Measurements from ENCODE around the gene FRY.

The FRY gene

DNA sequence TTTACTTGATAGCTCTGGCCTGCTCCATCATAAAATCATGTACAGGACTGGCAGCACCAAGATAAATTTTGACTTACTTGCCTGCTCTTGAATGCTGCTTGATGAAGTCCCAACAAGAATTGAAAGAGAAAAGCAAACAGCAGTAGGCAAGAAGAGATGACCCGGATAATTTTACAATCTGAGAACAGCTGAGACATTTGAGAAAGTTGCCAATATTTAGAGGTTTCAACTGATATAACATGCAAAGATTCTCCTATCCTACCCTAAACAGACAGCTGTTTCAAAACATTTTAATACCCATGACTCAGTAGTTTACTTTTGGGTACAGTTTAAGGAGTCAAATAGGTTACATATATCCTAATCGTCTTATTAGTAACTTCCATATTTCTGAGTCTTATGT is 5.9 kb downstream of the FRY start:
- Histone ChIP-seq H3K4me1 (ENCODE audit: insufficient read depth, low read length, poor library complexity, severe bottlenecking) (peaks cover 23% of the 10 kb centered on the region), H3K4me3 (ENCODE audit: low read length, poor library complexity, severe bottlenecking) (no peak overlapping the region), H3K4me2 (ENCODE audit: low read depth, low read length, poor library complexity, severe bottlenecking) (peak overlapping the region; percentile 53), H2AFZ (ENCODE audit: low read length) (no peak overlapping the region), H3K9me2 (replicated peaks; ENCODE audit: low read depth, low read length) (no peaks in the 10 kb centered on the region), H3F3A (ENCODE audit: low read depth) (no peaks in the 10 kb centered on the region), H3K27me3 (ENCODE audit: insufficient read depth, low read length, poor library complexity, severe bottlenecking) (no peaks in the 10 kb centered on the region), H4K20me1 (ENCODE audit: insufficient read depth, low read length, poor library complexity, severe bottlenecking) (no peaks in the 10 kb centered on the region), H3K9ac (ENCODE audit: low read depth, low read length, poor library complexity, severe bottlenecking) (no peak overlapping the region), H3K36me3 (ENCODE audit: insufficient read depth, low read length) (no peaks in the 10 kb centered on the region), H3K9me3 (ENCODE audit: insufficient read depth, low read depth, low read length) (no peaks in the 10 kb centered on the region), H3K79me2 (ENCODE audit: insufficient read depth, low read length) (no peaks in the 10 kb centered on the region)
- TF ChIP-seq, protein P1, sequence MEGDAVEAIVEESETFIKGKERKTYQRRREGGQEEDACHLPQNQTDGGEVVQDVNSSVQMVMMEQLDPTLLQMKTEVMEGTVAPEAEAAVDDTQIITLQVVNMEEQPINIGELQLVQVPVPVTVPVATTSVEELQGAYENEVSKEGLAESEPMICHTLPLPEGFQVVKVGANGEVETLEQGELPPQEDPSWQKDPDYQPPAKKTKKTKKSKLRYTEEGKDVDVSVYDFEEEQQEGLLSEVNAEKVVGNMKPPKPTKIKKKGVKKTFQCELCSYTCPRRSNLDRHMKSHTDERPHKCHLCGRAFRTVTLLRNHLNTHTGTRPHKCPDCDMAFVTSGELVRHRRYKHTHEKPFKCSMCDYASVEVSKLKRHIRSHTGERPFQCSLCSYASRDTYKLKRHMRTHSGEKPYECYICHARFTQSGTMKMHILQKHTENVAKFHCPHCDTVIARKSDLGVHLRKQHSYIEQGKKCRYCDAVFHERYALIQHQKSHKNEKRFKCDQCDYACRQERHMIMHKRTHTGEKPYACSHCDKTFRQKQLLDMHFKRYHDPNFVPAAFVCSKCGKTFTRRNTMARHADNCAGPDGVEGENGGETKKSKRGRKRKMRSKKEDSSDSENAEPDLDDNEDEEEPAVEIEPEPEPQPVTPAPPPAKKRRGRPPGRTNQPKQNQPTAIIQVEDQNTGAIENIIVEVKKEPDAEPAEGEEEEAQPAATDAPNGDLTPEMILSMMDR (conservative IDR thresholded peaks at IDR 0.05; ENCODE audit: low read length) = no peak
- TF ChIP-seq EZH2phosphoT487 (IDR thresholded peaks at IDR 0.05; ENCODE audit: borderline replicate concordance) = no peak

DNA sequence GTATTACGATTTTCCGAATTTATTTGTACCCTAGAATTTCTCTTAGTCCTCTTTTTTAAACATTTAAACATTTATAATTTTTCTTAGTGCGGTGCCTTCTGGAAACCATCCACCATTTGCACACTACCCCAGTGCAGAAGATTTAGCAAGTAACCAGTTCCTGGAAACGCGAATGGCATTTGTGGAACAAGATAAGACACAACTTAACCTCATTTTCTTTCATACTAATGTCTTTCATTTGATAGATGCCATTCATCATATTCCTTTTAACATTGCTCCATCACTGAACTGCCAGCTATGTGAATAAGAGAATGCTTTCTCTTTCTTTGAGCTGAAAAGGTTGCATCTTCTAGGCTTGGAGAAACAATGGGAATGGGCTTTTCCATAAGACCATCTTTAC is 6.8 kb downstream of the FRY start:
- TF ChIP-seq, protein P1 (conservative IDR thresholded peaks at IDR 0.05; ENCODE audit: low read length) = no peak
- TF ChIP-seq EZH2phosphoT487 (IDR thresholded peaks at IDR 0.05; ENCODE audit: borderline replicate concordance) = no peak
- Histone ChIP-seq H3K27me3 (ENCODE audit: insufficient read depth, low read length, poor library complexity, severe bottlenecking) (no peaks in the 10 kb centered on the region), H3K79me2 (ENCODE audit: insufficient read depth, low read length) (no peaks in the 10 kb centered on the region), H3K4me1 (ENCODE audit: insufficient read depth, low read length, poor library complexity, severe bottlenecking) (peaks cover 31% of the 10 kb centered on the region), H3K9me2 (replicated peaks; ENCODE audit: low read depth, low read length) (no peaks in the 10 kb centered on the region), H3K4me3 (ENCODE audit: low read length, poor library complexity, severe bottlenecking) (no peak overlapping the region), H4K20me1 (ENCODE audit: insufficient read depth, low read length, poor library complexity, severe bottlenecking) (no peaks in the 10 kb centered on the region), H3K9ac (ENCODE audit: low read depth, low read length, poor library complexity, severe bottlenecking) (no peak overlapping the region), H3K36me3 (ENCODE audit: insufficient read depth, low read length) (no peaks in the 10 kb centered on the region), H2AFZ (ENCODE audit: low read length) (0 out of 2 replicates have a peak overlapping the region, but pooled peaks have one; percentile 11), H3K9me3 (ENCODE audit: insufficient read depth, low read depth, low read length) (no peaks in the 10 kb centered on the region), H3K4me2 (ENCODE audit: low read depth, low read length, poor library complexity, severe bottlenecking) (no peak overlapping the region), H3F3A (ENCODE audit: low read depth) (no peaks in the 10 kb centered on the region)

DNA sequence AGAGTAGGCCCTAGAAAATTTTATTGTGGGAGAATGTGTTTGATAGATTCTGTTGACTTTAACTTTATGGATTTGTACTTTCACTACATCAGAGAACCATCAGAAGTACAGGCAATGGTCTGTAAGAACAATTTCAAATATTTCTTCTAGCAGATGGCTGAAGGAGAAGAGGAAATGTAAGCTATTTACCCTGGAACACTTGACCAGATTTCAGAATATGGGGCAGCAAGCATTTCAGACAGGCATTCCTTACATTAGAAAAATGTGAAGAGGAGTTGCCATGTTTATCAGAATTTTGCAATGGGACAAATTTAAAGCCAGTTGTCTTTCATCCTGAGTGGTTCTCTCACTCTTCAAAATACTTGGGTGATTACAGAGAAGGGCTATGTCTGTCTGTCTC is 7.5 kb downstream of the FRY start:
- no peaks in the 10 kb centered on the region for H3F3A ChIP-seq (ENCODE audit: low read depth)
- H3K9me2 ChIP-seq (replicated peaks; ENCODE audit: low read depth, low read length) = no peaks in the 10 kb centered on the region
- H3K27me3 ChIP-seq (ENCODE audit: insufficient read depth, low read length, poor library complexity, severe bottlenecking) = no peaks in the 10 kb centered on the region
- H3K4me1 ChIP-seq (ENCODE audit: insufficient read depth, low read length, poor library complexity, severe bottlenecking) = peaks cover 31% of the 10 kb centered on the region
- no peak overlapping the region for H3K4me2 ChIP-seq (ENCODE audit: low read depth, low read length, poor library complexity, severe bottlenecking)
- no peaks in the 10 kb centered on the region for H3K9me3 ChIP-seq (ENCODE audit: insufficient read depth, low read depth, low read length)
- no peaks in the 10 kb centered on the region for H3K36me3 ChIP-seq (ENCODE audit: insufficient read depth, low read length)
- no peak for TF ChIP-seq EZH2phosphoT487 (IDR thresholded peaks at IDR 0.05; ENCODE audit: borderline replicate concordance)
- no peaks in the 10 kb centered on the region for H4K20me1 ChIP-seq (ENCODE audit: insufficient read depth, low read length, poor library complexity, severe bottlenecking)
- H2AFZ ChIP-seq (ENCODE audit: low read length) = no peak overlapping the region
- no peak overlapping the region for H3K4me3 ChIP-seq (ENCODE audit: low read length, poor library complexity, severe bottlenecking)
- H3K9ac ChIP-seq (ENCODE audit: low read depth, low read length, poor library complexity, severe bottlenecking) = no peak overlapping the region
- H3K79me2 ChIP-seq (ENCODE audit: insufficient read depth, low read length) = no peaks in the 10 kb centered on the region

DNA sequence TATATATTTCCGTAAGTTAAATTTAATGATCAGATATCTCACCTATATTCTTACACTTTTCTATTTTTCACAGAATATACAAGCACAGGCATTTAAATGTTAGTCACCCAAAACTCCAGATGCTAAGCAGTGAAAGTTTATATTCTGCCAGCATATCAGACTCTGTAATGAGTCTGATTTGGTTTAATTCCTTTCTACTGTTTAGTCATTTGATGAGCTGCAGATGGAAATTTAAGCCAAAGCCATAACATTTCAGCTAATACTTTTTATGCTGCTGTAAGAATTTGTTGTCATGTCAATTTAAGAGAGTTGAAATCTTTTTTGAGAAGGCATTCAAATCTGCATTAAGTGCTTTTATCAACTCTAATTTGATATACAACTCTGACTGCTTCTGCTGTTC is 8.0 kb downstream of the FRY start:
- Histone ChIP-seq H3K9me2 (replicated peaks; ENCODE audit: low read depth, low read length) (no peaks in the 10 kb centered on the region), H3K79me2 (ENCODE audit: insufficient read depth, low read length) (no peaks in the 10 kb centered on the region), H3K27me3 (ENCODE audit: insufficient read depth, low read length, poor library complexity, severe bottlenecking) (no peaks in the 10 kb centered on the region), H3K4me1 (ENCODE audit: insufficient read depth, low read length, poor library complexity, severe bottlenecking) (peaks cover 31% of the 10 kb centered on the region), H3K4me2 (ENCODE audit: low read depth, low read length, poor library complexity, severe bottlenecking) (no peak overlapping the region), H3K4me3 (ENCODE audit: low read length, poor library complexity, severe bottlenecking) (no peak overlapping the region), H3K9ac (ENCODE audit: low read depth, low read length, poor library complexity, severe bottlenecking) (no peak overlapping the region), H2AFZ (ENCODE audit: low read length) (no peak overlapping the region), H3F3A (ENCODE audit: low read depth) (no peaks in the 10 kb centered on the region), H3K9me3 (ENCODE audit: insufficient read depth, low read depth, low read length) (no peaks in the 10 kb centered on the region), H3K36me3 (ENCODE audit: insufficient read depth, low read length) (no peaks in the 10 kb centered on the region), H4K20me1 (ENCODE audit: insufficient read depth, low read length, poor library complexity, severe bottlenecking) (no peaks in the 10 kb centered on the region)
- no peak for TF ChIP-seq EZH2phosphoT487 (IDR thresholded peaks at IDR 0.05; ENCODE audit: borderline replicate concordance)
- TF ChIP-seq, protein P1 (conservative IDR thresholded peaks at IDR 0.05; ENCODE audit: low read length) = no peak
